ENCODE measurements around the gene IL34.

The IL34 gene

DNA sequence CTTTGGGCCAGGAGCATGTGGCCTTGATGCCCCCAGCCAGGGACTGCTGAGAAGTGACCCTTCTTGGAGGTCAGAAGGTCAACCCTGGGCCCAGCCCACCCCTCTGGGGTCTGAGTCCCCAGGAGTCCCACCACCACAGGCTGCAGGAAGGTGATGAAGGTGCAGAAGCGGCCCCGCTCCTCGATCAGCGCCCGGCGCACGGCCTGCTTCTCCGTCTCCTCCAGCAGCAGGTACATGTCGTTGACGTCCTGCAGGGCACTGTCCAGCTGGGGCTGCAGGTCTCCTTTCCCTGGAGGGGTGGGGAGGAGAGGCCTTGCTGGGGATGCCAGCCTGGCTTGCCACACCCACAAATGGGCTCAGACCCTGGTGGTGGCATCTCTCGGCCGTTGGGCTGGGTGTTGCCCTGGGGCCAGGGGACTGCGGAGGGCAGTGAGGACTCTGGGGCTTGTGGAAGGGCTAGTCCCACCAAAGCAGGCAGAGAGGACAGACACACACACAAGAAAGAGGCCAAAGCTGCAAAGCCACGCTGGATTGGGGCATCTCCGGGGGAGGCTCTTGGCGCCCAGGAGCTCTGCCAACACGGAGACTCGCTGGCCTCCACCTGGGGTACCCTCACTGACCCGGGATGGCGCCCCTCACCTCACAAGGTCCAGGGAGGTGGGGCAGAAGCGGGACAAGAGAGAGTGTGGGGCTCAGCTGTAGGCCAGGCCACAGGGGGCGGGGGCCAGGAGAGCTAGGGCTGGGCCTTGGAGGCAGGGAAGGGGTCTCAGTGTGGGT is 31.9 kb downstream of the IL34 start:
- DNase-seq (ENCODE audit: low spot score), result no peak

DNA sequence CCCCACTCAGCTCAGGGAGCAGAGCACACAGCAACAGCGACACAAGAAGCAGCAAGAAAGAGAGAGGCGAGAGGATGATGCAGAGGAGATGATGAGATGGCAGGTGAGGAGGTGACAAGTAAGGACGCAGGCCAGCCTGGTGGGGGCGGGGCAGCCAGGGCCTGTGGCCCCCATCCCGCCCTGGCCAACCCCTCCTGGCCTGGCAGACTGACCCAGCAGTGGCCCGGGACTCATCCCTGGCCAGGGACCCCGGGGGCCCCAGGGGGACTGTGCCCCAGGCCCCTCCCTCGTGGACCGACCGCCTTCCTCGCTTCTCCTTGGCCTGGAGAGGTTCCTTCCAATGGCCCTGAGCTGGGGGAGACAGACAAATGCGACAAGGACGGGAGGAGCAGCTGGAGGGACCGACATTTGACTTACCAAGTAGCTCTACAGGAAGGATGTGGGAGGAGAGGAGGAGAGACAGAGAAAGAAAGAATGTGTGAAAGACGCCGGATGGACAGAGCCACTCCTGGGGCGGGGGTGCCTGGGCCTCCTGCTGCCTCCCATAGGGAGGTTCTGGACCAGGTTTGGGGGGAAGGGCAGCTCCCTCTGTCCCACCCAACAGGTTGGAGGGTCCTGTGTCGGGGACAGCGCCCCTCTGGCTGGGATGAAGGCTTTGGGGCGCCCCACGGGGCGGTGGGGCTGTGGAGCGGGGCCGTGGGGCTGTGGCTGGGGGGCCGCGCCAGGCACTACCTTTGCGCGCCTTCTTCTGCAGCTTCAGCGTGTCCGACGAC is 32.7 kb downstream of the IL34 start:
- DNase-seq (ENCODE audit: low spot score), result no peak

DNA sequence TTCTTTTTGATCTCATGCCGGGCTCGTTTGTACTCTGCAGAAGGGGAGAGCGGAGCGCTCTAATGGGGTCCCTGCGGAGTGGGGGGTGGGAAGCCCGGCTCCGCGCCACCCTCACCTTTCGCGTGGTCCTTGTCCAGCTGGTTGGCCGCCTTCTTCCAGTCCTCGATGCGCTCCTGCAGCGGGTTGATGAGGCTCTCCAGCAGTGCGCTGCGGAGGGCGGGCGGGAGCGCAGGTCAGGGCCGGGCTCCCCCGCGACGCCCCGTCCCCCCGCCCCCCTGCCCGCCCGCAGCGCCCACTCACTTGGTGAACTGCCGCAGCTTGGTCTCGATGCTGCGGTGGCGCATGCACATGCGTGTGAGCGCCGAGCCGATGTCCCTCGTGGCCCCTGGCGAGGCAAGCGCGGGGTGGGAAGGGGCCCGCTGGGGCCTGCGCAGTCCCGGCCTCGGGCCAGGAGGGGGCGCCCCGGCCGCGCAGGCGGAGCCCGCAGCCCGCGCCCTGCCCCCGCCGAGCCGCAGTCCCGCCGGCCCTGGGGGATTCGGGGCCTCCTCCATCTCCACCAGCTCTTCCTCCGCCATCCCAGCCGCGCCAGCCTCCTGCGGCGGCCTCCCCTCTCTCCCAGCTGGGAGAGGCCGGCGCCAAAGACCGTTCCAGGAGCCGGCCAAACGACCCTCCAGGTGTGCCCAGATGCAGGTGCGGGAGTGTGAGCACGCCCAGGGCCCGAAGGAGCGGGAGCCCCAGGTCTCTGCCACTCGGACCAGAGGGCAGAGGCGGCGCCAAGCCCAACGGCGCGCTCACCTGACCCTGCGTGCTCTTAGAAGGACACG is 33.5 kb downstream of the IL34 start:
- DNase-seq (ENCODE audit: low spot score), result no peak

DNA sequence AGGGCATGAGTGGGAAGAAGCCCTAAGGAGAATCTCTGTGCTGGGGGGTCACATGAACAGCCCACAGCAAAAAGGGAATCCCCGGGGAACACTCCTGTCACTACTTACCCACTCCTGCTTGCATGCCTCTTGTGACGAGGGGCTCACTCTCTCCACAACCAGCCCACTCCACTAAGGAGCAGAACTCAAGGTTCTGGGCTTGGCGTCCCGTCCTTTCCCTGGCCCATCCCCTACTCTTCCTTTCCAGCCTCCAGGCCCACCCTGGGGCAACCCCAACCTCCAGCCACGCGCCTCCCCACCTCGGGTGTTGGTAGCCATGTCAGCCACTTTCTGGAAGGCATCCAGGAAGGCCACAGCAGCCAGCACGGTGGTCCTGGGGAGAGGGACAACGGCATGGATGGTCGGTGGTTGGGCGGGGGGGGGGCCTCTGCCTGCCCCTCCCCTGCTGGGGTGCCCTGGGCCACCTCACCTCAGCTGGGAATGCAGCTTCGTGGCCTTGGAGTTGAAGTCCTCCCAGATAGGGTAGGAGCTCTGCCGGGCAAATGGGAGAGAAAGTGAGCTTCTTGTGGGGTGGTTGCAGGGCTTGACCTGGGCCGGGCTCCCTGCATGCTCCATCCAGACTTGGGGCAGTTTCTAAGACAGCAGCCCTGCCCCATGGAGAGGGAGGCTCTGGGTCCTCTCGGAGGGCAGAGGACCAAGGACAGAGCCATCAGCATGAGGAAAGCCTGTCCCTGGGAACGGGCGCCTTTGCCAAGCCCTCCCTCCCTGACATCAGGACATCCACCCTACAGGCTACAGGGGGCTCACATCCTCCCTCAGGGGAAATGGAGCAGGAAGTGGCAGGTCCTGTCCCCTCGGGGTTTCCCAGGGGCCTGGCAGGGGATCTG is 34.4 kb downstream of the IL34 start:
- DNase-seq (ENCODE audit: low spot score), result no peak

DNA sequence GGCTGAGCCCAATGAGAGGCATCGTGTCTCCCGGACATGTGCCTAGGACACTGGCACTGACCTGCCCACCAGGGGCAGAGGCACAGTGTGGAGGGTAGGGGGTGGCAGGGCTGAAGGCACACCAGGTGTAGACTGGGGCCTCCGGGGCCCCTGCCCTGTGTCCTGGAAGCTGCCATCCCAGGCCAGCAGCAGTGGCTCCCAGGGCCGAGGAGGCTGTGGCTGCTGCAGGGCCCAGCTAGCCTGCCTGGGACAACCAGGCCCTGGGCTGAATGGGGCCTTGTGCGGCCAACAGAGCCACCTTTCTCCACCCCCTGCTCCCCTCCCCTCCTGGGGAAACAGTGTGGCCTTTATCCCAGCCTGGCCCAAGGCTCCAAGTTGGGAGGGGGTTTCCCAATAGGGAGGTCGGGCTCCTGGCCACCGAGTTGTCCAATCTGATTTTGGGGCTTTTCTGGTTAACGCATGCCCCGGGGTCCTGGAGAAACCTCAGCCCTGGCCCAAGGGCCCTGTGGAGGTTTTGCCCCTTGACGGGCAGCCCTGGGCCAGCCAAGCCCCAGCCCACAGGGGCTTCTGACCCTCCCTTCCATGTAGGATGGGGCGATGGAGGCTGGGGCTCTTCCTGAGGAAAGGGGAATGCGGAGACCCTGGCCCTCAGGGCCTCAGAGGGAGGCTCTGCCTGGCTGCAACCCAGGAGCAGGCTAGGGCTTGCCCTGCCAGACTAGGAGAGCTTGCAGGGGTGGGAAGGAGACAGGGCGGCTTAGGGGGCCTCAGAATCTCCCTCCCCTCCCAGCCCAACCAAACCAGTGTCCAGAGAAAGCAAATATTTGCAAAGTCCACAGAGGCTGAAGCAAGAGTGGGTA is 35.3 kb downstream of the IL34 start:
- DNase-seq (ENCODE audit: low spot score), result no peak

DNA sequence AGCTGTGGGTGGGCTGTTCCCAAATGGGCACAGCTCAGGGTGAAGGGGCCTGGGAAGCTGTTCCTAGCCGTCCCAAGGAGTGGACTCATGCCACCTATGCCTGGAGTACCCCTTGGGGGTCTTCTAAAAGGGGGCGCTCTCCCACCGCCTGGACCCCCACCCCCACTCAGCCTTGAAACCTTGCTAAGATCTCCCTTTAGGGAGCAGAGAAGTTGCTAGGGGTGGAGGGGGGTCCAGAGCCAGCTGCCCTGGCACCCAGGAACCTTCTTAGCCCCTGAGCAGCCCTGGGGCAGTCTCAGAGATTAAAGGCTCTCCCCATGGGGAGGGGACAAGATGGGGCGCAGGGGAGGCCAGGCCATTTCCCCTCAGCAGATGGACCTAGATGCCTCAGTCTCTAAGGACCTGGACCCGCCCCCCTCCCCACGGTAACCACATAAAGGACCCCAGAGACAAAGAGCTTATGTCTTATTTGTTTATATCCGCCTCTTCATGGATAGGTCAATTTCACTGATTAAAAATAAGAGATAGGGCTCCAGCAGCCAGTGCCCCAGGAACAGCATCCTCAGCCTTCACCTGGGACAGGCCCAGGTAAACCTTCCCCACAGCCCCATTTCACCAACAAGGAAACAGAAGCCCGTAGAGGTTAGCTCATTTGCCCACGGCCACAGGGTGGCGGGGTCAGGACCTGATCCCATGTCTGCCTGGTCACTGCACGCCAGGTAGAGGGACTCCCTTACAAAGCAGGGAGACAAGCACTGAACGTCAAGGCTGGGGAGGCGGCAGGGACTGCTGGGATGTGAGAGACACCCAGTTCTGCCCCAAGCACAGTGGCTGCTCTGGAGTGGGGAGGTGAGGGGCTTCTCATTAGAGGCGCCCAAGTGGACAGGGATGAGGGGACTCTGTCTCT is 36.1 kb downstream of the IL34 start:
- DNase-seq (ENCODE audit: low spot score), result no peak

DNA sequence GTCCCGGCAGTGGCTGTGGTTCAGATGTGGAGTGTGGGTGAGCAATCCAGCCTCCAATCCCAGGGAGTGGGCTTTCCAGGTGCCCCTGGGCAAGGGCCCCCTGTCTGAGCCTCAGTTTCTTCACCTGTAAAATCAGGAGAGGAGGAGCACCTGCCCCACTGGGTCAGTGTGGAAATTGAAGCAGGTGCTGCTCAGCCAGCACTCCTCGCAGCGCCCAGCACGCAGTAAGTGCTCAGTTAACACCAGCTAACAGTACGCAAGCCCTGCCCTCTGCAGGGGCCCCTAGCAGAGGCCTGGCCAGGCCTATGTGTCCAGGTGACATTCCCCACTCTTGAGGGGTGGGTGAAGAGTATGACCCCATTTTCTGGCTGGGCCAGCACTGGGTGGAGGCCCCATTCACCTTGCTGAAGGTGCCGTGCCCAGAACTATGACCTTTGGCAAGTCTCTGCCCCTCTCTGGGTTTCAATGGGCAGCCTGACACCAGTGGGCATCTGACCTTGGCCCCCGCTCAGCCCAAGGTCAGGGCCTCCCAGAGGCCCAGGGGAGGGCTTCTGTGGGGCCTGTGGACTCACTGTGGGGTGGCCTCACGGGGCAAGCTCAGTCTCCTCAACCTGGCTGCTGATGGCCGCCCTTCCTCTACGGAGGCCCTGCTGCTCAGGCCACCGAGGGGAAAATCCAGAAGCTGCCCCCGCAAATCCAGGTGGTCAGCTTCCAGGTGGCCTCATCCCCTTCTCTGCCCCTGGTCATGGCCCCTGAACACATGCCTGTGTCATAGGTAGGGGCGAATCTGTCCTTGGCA is 37.0 kb downstream of the IL34 start:
- no peak for DNase-seq (ENCODE audit: low spot score)

DNA sequence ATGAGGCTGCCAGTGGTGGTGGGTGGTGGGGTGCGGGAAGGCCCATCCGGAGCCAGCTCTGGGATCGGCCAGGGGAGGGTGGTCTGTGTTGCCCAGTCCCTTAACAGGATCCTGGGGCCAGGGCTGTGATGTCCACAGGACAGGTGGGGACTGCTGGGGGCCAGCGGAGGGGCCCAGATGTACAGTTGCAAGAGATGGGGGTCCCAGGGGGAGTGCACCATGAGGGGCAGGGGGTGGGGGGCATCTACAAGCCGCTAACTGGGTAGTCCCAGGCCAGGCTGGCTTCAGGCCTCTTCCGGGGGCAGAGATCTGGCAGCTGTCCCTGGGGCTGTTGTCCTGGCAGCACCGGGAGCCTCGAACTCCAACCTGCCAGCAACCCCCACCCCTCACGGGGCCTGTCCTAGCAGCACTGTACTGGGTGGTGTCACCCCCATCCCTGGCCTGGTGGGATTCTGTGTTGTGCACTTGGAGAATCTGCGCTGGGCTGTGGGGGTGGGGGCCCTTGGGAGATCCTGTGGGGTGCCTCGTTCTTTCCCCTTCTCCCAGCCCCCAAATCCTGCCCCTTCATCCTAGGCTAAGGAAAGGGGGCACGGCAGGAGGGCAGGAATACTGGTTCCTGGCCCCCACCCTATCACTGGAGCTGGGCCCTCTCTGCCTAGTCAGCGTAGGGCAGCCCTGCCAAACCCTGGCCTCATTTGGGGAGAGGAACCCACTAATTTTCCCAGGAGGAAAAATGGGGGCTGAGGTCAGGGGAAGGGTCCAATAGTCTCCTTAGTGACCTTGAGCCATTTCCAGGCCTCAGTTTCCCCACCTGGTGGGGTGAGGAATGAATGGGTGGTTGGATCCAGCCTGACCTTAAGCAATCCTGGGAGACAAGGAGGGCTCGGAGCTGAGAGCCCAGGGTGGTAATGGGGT is 38.0 kb downstream of the IL34 start:
- DNase-seq (ENCODE audit: low spot score), result no peak

DNA sequence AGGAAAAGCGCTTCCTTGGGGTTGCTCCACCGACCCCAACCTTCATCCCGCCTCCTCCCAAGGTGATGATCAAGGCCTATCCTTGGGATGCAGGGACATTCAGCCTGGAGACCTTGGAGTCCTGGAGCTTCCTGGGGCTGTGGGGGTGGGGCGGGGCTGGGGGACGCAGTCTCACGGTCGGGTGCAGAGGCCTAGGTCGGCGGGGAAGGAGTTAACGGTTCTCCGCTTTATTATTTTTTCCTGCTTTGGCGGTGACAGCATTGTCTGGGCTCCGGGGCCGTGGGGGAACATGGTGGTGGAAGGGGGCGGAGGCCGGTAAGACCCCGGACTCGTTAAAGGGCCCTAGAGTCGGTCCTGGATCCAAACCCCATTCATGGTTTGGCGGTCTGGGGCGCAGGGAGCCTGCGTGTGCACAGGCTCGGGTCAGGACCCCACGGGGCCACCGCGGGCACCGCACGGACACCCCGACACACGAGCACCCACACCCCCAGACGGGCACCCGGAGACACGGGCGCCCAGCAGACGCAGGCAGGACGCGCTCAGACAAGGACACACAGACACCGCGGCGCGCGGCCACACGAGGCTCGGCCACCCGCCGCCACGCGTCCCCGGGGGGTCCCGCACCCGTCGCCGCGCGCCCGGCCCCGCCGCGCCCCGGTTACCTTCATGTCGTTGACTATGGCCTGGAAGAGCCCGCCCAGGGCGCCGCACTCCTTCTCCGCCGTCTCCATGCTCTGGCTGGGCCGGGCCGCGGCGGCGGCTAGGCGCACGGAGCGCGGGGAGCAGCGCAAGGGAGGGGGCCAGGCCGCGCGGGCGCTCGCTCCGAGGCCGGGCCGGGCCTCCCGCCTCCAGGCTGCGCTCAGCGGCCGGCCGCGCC is 38.9 kb downstream of the IL34 start:
- peak; percentile 42 for DNase-seq (ENCODE audit: low spot score)

DNA sequence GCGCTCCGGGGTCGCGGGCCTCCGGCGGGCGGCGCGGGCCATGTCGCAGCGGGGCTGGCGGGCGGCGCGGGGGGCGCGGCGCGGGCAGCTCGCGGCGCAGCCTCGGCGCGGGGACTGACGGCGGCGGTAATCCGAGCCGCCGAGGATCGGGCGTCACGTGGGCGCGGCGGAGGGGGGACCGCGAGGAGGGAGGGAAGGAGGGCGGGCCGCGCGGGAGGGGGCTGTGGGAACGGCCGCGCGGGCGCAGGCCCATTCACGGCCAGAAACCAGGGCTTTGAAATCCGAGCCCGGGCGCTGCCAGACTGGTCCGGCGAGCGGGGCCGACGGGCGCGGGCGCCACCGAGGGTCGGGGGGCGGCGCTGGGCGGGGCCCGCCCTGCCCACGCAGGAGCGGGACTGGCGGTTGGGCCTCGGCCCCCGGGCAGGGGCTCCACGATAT is 39.6 kb downstream of the IL34 start, which contains the start of gene MTSS2:
TSS of gene MTSS2 (minus strand) at position 116 of the 438 bp plus-strand sequence. CDS start 262 bp downstream, outside the sequence.
- peak; percentile 66 for DNase-seq (ENCODE audit: low spot score)

DNA sequence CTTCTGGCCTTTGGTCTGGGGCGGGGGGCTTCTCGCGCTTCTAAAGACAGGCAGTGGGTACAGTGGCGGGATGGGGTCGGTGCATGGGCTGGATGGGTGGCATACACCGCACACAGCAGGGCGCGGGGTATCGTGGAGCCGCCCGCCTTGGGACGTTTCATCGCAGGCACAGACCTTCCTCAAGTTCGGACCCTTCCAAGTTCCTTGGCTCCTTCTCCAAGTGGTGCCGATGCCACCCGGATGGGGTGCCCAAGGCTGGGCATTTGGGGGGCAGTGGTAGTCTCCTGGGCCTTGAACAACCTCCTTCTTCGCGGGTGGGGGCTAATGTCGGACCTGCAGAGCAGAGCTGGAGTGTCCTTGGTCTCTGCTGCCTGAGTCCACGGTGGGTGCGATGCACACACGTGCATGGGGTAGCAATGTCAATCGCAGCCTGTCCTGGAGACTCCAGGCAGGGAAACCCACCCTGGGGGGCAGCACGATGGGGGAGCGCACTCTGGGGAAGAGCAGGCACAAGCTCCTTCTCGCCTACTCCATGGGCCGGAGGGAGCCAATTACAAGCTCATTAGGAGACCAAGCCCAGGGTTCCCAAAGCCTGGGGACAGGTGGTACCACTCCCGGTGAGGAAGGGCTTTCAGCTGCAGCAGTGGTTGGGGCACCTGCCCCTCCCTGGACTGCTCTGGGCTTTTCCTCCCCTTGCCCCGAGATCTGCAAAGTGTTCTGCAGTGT is 40.2 kb downstream of the IL34 start:
- DNase-seq (ENCODE audit: low spot score), result no peak

DNA sequence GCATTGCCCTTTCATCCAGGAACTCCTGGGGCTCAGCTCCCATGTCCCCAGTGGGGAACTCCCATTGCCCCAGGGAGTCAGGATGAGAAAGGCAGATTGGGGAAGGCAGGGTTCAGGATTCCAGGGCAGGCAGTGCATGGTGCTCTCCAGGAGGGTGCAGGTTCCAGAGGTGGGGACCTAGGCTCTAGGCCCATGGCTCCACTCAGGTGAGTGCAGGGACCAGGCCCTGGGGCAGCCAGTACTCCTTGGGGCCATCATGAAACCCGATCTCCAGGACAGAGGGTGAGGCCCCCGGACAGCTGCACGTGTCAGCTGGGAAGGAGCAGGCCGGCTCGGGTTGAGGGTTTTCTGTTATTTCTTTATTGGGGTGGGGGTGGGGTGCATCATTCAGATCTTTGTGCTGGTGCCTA is 40.7 kb downstream of the IL34 start:
- no peak for DNase-seq (ENCODE audit: low spot score)

DNA sequence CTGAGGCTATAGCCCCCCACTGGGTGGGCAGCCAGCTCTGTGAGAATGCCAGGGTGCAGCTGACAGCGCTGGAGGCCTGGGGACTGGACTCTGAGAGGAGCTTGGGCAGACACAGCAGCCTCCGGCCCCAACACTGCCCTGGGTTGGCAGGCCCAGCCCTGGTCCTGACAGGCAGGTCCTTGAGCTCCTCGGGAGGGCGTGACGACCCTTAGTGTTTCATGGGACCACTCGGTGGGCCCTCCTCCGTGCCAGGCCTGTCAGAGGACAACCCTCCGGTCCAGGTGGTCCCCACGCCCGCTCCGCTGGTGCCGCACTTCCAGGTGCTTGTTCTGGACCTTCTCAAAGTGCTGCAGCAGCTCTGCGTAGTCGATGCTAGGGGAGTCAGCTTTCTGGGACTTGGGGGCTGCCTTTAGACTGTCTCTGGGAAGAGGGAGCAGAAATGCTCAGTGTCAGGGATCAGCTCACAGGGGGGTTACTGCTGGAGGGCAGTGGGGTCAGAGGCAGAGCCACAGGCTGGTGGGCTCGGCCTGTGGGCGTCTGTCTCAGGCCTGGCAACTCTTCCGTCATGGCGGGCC is 41.4 kb downstream of the IL34 start:
- no peak for DNase-seq (ENCODE audit: low spot score)

DNA sequence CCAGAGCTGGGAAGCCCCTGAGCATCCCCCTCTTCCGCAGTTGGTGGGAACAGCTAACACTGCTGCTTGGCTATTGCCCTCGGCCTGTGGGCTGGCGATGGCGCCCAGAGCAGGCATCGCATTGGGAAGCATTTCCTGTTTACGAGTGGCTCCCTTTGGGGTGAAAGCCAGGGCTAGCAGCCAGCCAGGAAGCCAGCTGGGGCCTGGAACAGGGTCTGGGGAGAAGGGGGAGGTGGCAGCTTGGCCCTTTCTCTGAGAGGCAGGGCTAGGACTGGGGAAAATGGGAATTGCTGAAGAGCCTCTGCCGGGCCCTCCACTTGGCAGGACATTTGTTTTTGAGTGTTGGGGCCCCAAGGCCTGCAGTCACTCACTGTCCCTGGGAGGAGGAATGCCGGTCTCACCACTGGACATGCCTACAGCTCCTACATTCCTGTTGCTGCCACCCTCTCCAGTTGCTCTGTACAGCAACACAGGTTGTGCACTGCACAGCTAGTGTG is 41.9 kb downstream of the IL34 start:
- DNase-seq (ENCODE audit: low spot score), result no peak
